AG04450 (cell line): ENCODE results near the gene THBS3. TPM values are rescaled to one million over a fixed set of nuclear protein-coding genes. Genes with fewer than 3 reads are reported as not detected.
"Not testable (repeated sequence)": the region's sequence is repeated elsewhere in the genome, so short reads cannot be mapped to it uniquely, and the experiment has no call there.

ENCODE experiments used
- CTCF ChIA-PET: fragments of 300-600, 350-600 bp; formaldehyde crosslinking; extraction: SDS; loops from one replicate; lab custom pipeline; 2022; ENCODE audit warnings: antibody characterized with exemption, inconsistent platforms; lab: Charles Lee
- POLR2A ChIA-PET: fragments of 350-600 bp; formaldehyde crosslinking; extraction: SDS; loops from one replicate; lab custom pipeline; 2021; ENCODE audit warnings: antibody characterized with exemption, inconsistent platforms; lab: Yijun Ruan, JAX
- DNase-seq: peaks from one replicate; pipeline ENCODE4 v3.0.0-alpha.2; 2011; ENCODE audit warnings: low read depth, low spot score
- H3K27ac ChIP-seq: one replicate; pipeline ENCODE4 v1.5.1; 2012; ENCODE audit warnings: low read depth, low read length, control low read depth
- H3K27me3 ChIP-seq: one replicate; pipeline ENCODE4 v1.6.0; 2012; ENCODE audit warnings: low read length; ENCODE audit not compliant: control insufficient read depth, insufficient read depth
- H3K4me3 ChIP-seq: 2 replicates; pipeline ENCODE4 v1.5.1; 2011; ENCODE audit warnings: mild to moderate bottlenecking, low read depth, low read length, control low read depth
- H3K9me3 ChIP-seq: 2 replicates; pipeline ENCODE4 v1.5.1; 2012; ENCODE audit warnings: low read length; ENCODE audit not compliant: control insufficient read depth, insufficient read depth
- CTCF ChIP-seq: IDR thresholded peaks from 2 replicates; pipeline ENCODE4 v1.5.1; 2011; ENCODE audit warnings: low read depth, low read length, control low read depth, inconsistent platforms
- polyA plus RNA-seq: library from polyadenylated mRNA; depleted of rRNA; stranded (reverse); fragments of >200 nt; gene quantifications from 2 replicates; pipeline ENCODE4 v1.2.3, GENCODE V29; 2011

The THBS3 gene
- polyA plus RNA-seq, 1 experiment: 32.5 TPM

- no peaks in the 10 kb centered on the region; the same call in 1 of the 2 replicates for H3K9me3 ChIP-seq
- no peak overlapping the region for H3K4me3 ChIP-seq
- ChIA-PET CTCF (interaction anchor here (0.5 to 4.2 kb wide), 5 partner anchors 16 to 140 kb away, joined by 3 to 69 read pairs (median 7); partner anchors contain the start of genes KRTCAP2, MTX1, THBS3 and TRIM46), POLR2A (no interaction called here)
- no peak for DNase-seq
- no peak overlapping the region for H3K27ac ChIP-seq
- no peak for TF ChIP-seq CTCF
- H3K27me3 ChIP-seq: no peaks in the 10 kb centered on the region
These were observed 15.8 kb downstream of the THBS3 start for GRCh38 chr1:155191904-155192303.

- H3K27me3 ChIP-seq, H3K4me3 ChIP-seq, POLR2A ChIA-PET, CTCF ChIA-PET, H3K27ac ChIP-seq, DNase-seq, H3K9me3 ChIP-seq: not testable (repeated sequence)
These were observed 17.8 kb downstream of the THBS3 start for GRCh38 chr1:155189926-155190325.

GRCh38 chr1:155188268-155188667 is 19.4 kb downstream of the THBS3 start:
- no peak overlapping the region for H3K27ac ChIP-seq
- H3K27me3 ChIP-seq: no peaks in the 10 kb centered on the region
- no peak overlapping the region for H3K4me3 ChIP-seq
- H3K9me3 ChIP-seq: no peaks in the 10 kb centered on the region
- ChIA-PET CTCF (interaction anchor here (1.8 kb wide), 1 partner anchor 15 kb away, joined by 11 read pairs; the partner anchor contains the start of gene KRTCAP2), POLR2A (no interaction called here)
- no peak for DNase-seq
- no peak for TF ChIP-seq CTCF

- no peak for TF ChIP-seq CTCF
- Histone ChIP-seq H3K4me3 (no peak overlapping the region), H3K27ac (no peak overlapping the region), H3K9me3 (no peaks in the 10 kb centered on the region), H3K27me3 (no peaks in the 10 kb centered on the region)
- POLR2A ChIA-PET: no interaction called here
- no peak for DNase-seq
- CTCF ChIA-PET: interaction anchor here (1.8 kb wide), 1 partner anchor 15 kb away, joined by 11 read pairs; the partner anchor contains the start of gene KRTCAP2
These were observed 20.2 kb downstream of the THBS3 start for GRCh38 chr1:155187456-155187891.

- no peak for DNase-seq
- Histone ChIP-seq H3K27ac (no peak overlapping the region), H3K27me3 (no peaks in the 10 kb centered on the region), H3K9me3 (no peaks in the 10 kb centered on the region), H3K4me3 (no peak overlapping the region)
- ChIA-PET POLR2A (no interaction called here), CTCF (interaction anchor here (1.8 kb wide), 1 partner anchor 14 kb away, joined by 11 read pairs; the partner anchor contains the start of gene KRTCAP2)
- no peak for TF ChIP-seq CTCF
These were observed 20.8 kb downstream of the THBS3 start for GRCh38 chr1:155186794-155187455.
